GM12891 (cell line): ENCODE results near the gene HEXD.

Experiments used
- POLR2A ChIP-seq: IDR thresholded peaks from 2 replicates; pipeline ENCODE4 v1.6.1; 2011; ENCODE audit warnings: low read depth, low read length, control low read depth
- POLR2AphosphoS5 ChIP-seq: IDR thresholded peaks from 2 replicates; pipeline ENCODE4 v1.6.1; 2011; ENCODE audit warnings: low read depth, low read length, control low read depth
- POU2F2 ChIP-seq: IDR thresholded peaks from 2 replicates; pipeline ENCODE4 v1.6.1; 2011; ENCODE audit warnings: low read depth, mild to moderate bottlenecking, control low read depth, low read length, moderate library complexity

GRCh38 chr17:82486231-82487094 is 68.3 kb downstream of the HEXD start:
- TF ChIP-seq POU2F2: no peak
- TF ChIP-seq POLR2AphosphoS5: no peak
- no peak for TF ChIP-seq POLR2A
